NCI-H345 treated with DMSO at 0.1 percent for 48 hours (cell line): Measurements from ENCODE around the gene PAPSS2.
"Not testable (repeated sequence)": the region's sequence is repeated elsewhere in the genome, so short reads cannot be mapped to it uniquely, and the experiment has no call there.

Experiments
- DNase-seq: peaks from one replicate; lab custom pipeline; 2025; ENCODE audit not compliant: unreplicated experiment; lab: John Stamatoyannopoulos, UW

Gene PAPSS2

DNA sequence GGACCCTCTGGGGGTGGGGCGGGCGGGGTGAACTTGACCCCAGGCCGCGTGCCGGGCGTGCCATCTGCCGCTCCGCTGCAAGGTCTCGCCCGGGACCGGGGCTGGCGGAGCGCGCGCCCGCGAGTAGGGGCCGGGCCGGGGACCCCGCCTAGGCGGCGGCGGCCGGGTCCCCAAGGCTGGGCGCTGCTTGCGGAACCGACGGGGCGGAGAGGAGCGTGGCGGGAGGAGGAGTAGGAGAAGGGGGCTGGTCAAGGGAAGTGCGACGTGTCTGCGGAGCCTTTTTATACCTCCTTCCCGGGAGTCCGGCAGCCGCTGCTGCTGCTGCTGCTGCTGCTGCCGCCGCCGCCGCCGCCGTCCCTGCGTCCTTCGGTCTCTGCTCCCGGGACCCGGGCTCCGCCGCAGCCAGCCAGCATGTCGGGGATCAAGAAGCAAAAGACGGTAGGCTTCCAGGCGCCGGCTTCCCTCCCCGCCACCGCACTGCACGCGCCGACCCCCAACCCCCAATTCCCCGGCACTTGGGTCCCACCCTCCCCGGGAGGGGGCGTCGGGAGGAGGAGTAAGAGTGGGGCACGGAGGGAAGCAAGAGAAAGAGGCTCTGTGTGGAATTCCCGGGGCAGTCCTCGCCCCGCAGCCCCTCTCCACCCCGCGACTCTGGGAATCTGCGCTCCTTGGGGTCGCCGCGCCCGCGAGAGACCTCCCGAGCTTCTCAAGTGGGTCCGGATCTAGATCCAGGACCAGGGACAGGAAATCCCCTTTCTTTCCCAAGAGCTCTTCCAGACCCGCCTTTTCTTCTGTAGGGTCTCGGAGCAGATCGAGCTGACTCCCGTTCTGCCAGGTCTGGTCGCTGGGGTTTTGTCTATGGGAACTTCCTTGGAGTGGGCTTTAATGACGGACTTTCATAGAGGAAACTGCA lies at the start of gene PAPSS2:
Gene PAPSS2, plus strand, starts transcription at position 308 of the 913 bp plus-strand sequence. Its CDS starts 104 bp downstream, at position 412.
- no peak for DNase-seq

DNA sequence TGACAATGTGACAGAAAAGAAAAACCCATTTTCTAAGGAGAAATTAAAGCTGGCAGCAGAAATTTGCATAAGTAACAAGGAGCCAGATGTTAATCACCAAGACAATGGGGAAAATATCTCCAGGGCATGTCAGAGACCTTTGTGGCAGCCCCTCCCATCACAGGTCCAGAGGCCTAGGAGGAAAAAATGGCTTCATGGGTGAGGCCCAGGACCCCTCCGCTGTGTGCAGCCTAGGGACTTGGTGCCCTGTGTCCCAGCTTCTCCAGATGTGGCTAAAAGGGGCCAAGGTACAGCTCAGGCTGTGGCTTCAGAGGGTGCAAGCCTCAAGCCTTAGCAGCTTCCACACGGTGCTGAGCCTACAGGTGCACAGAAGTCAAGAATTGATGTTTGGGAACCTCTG lies 48.3 kb upstream of the PAPSS2 start:
- DNase-seq = not testable (repeated sequence)

DNA sequence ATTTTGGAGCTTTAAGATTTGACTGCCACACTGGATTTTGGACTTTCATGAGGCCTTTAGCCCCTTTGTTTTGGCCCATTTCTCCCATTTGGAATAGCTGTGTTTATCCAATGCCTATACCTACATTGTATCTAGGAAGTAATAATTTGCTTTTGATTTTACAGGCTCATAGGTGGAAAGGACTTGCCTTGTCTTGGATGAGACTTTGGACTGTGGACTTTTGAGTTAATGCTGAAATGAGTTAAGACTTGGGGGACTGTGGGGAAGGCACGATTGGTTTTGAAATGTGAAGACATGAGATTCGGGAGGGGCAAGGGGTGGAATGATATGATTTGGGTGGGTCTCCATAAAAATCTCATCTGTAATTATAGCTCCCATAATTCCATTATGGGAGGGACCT lies 47.6 kb upstream of the PAPSS2 start:
- DNase-seq = no peak

DNA sequence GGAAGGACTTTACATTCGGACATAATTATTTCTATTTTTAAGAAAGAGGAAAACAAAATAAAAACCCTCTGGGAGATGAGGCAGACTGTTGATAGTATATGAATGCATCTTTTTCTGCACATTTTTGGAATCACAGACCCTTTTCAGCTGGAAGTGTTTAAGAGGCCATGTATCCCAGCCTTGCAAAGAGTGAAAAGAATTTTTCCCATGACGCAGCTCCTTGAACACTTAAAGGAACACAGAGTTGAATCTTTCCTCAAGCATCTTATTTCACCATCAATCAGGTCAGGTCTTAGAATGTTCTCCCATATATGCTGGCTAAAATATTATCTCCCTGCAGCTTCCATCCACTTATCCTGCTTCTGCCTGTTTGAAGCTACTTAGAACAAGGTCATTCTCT lies 45.9 kb upstream of the PAPSS2 start:
- DNase-seq = no peak

DNA sequence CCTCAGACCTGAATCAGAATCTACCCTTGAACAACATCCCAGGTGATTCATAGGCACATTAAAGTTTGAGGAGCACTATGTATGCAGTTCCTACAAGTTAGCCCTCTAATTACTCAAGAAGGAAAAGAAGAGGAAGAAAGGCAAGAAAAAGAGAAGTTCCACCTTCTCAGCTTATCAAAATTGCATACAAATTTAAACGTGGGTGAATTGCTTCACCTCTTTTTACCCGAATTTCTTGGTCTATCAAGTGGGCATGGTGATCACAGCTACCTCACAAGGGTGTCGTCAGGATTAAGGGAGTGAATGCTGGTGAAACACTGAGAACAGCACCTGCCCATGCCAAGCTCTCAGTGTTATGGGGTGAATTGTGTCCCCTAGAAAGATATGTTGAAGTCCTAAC lies 43.8 kb upstream of the PAPSS2 start:
- DNase-seq = no peak

DNA sequence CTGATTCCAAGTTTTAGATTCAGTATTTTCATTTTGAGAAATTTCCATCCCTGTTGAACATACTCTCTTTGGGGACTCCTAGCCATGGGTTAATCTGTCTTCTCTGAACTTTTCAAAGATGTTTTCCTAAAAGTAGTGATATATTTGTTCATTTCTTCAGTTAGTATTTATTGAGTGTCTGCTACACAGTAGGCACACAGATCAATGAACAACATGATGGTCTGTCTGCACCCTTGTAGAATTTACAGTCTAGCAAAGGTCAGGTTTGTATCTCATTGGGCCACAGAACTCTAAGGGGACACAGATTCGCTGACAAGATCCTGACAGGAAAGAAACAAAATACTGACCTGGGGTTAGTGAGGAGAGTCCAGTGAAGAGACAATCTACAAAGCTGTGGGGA lies 42.2 kb upstream of the PAPSS2 start:
- DNase-seq = no peak

DNA sequence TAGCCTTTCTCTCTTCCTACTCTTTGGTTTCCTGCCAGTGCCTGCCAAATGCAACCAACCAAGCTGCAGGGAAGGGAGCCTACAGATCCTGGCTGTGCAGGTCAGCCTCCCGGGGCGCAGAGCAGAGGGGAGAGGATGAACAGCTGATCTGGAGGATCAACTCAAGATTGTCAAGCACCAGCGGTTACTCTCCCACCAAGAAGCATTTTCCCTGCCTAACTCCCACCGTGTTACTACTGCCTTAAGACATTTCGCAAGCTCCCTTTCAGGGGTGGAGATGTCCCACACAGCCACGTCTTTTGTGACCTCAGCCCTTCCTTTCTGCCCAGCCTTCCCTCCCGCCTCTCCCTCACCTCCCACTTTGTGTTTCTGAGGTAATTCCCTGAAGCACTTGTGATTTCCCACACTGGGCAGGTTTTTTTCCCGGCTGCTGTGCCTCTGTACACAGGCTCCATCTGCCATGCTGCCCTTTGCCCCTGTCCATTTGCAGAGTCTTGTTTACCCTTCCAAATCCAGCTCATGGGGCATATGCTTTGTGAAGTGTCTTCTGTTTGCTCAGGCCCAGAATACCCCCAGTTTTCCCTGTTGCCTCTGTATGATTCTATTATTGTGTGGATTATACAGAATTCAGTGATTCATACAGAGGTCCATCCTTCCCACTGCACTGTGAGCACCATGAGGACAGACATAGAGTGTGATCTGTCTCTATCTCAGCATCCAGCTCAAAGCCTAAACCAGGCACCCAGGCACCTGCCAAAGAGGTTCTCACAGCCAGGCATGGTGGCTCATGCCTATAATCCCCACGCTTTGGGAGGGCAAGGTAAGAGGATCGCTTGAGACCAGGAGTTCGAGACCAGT lies 40.9 kb upstream of the PAPSS2 start:
- no peak for DNase-seq

DNA sequence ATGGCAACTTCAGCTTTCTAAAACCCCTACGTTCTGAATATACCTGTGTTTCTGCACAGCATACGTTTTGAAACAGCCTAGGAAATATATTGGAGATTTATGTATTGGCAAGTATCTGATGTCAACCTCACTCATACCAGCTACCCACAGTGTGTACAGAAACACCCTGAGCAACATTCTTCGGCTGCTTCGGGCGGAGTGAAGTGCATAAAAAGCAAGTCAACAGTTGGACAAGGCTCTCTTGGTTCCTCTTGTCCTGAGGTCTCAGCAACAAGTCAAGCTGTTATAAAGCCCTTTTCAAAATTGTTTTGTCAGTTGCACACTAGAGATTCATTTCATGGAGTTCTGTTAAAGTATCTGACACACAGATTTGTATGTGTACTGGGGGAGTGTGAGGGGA lies 40.0 kb upstream of the PAPSS2 start:
- DNase-seq = no peak

DNA sequence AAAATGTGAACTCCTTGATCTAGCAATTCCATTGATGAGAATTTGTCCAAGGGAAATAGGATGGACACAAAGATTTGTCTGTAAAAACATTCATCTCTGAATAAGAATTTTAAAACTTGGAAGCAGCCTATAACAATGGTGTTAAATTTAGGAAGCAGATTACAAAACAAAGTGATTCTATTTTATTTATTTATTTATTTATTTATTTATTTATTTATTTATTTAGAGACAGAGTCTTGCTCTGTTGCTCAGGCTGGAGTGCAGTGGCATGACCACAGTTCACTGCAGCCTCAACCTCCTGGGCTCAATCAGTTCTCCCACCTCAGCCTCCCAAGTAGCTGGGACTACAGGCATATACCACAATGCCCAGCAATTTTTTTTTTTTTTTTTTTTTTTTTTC lies 38.2 kb upstream of the PAPSS2 start:
- not testable (repeated sequence) for DNase-seq

DNA sequence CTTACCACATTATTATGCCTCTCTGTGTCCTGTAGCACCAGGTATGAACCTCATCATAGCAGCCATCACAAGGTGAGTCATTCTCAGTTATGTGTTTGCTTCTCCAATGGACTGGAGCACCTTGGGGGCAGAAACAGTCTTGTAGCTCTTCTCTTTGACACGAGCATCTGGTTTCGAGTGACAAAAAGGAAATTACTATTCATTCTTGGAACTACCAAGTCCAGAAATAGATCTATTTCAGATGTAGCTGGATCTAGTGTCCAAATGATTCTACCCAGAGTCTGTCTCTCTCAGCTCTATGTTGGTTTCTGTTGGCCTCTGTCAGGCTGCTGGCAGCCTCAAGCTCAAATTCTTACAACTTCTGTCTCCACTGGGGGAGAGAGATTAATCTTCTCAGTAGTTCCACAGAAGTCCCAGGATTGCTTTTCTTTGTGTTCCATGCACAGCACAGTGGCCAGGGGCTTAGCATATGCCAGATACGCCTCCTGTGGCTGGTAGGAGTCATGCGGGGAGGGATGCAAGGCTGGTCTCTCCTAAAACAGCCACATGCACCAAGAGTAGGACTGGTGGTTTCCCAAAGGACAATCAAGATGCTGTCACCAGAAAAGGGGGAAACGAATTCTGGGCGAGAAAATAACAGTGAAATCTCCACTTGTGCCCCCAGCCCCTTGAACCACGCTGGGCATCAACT lies 37.2 kb upstream of the PAPSS2 start:
- DNase-seq = no peak

DNA sequence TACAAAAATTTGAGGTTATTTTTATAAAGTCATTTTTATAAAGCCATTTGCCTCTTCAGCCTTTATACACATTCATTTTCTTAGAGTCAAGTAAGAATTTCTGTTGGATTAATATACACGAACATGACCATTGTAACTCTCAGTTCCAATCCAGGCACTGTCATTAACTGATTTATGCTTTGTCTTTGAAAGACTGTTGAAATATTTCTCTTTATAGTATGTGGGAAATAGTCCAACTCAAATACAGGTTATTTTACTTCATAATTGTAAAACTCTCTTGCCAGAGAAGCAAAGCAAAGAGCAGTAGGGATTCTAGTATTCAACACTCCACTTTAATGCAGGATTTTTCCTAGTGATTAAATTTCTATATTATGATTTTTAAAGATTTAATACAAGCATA lies 36.5 kb upstream of the PAPSS2 start:
- DNase-seq = no peak

DNA sequence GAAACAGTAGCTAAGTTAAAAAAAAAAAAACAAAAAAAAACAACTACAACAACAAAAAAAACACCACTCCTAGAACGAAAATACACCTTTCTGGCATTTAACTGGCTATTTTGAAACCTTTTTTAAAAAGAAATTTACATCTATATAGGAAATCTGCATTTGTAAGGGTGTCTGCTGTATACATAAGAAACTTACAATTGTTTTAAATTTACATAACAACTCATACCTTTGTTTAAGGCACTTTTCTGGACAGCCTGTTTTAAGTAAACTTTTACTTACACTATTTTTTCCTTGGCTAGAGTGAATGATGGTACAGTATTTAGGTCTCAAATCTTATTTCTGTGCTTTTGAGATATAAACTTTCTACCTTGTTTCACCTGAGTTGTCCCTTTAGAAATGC lies 34.0 kb upstream of the PAPSS2 start:
- no peak for DNase-seq

DNA sequence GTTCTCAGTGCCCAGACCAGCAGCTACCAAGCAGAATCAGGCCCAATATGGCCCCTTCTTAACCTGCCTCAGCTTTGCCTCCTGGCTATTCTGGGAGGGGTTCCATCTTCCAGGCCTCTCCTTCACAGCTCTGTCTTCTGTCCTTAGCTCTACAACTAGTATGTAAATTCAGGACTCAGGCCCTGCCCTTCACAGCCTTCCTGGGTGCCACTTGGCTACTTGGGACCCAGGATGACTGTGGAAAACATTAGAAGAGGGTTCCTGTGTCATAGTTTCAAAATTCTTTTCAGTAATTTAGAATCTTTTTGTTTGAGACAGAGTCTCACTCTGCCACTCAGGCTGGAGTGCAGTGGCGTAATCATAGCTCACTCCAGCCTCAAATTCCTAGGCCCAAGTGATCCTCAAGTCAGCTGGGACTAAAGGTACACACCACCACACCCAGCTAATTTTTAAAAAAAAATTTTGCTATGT lies 33.2 kb upstream of the PAPSS2 start:
- DNase-seq = no peak

DNA sequence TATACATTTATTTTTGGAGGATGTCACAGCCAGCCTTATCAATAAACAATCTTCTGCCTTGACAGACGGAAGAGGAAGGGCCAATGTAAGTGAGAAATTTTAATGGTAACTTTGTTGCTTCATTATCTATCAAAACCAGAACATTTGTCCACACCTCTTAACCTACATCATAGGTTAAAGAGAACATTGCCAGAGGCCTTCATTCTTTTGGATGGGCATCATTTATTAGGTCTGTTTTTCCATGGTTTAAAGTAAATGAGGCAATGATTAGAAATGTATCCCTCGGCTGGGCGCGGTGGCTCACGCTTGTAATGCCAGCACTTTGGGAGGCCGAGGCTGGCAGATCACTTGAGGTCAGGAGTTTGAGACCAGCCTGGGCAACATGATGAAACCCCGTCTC lies 29.5 kb upstream of the PAPSS2 start:
- no peak for DNase-seq

DNA sequence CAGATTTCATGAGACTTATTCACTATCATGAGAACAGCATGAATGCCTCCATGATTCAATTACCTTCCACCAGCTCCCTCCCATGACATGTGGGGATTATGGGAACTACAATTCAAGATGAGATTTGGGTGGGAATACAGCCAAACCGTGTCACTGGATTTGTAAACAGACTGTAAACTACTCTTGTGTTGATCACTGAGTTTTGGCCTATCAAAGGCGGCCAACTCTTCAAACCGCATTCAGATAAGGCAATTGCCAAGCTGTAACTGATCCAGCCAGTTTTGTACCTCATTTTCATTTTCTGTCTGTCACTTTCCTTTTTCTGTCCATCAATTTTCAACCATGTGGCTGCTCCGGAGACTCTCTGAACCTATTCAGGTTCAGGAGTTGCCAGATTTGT lies 27.2 kb upstream of the PAPSS2 start:
- DNase-seq = no peak

DNA sequence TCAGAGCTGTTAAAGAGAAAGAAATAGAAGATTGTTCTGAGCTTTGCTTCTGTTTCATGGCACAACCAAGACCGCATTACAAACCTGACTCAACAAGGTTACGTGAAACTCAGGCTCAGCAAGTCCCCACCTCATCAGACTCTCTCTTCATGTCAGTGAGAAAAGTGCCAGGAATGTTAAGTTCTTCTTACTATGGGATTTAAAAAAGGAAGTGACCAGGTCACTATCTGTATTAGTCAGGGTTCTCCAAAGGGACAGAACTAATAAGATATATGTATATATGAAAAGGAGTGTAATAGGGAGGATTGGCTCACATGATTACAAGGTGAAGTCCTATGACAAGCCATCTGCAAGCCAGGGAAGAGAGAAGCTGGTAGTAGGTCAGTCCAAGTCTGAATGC lies 25.4 kb upstream of the PAPSS2 start:
- DNase-seq = no peak

DNA sequence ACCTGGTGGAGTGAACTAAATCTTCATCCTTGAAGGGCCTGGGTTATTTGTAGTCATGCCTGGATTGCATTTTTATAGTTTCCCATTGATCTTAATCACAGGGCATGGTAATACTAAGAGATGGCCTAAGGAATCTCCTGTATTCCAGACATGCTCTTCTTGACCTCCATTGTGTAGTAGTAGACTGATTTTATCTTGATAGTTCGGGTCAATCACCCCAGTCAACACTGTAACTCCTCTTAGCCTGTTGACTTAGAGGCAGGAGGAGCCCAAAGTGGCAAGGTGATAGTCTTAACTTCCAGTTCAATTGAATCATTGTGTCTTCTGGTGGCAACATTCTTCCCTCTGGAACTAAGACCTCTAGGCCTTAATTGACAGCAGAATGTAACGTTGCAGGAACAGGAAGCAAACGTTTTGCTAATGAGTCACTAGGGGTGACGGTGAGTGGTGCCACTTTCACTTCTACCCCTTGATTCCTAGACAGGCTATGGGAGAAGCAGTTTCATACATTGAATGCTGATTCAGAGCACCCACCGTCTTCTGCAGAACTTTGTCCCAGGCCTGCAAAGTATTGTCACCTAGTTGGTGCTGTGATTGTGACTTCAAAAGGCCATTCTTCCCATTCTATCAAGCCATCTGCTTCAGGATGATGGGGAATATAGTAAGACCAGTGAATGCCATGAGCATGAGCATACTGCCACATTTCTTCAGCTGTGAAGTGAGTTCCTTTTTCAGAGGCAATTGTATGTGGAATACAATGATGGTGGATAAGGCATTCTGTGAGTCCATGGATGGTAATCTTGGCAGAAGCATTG lies 24.0 kb upstream of the PAPSS2 start:
- DNase-seq = no peak

DNA sequence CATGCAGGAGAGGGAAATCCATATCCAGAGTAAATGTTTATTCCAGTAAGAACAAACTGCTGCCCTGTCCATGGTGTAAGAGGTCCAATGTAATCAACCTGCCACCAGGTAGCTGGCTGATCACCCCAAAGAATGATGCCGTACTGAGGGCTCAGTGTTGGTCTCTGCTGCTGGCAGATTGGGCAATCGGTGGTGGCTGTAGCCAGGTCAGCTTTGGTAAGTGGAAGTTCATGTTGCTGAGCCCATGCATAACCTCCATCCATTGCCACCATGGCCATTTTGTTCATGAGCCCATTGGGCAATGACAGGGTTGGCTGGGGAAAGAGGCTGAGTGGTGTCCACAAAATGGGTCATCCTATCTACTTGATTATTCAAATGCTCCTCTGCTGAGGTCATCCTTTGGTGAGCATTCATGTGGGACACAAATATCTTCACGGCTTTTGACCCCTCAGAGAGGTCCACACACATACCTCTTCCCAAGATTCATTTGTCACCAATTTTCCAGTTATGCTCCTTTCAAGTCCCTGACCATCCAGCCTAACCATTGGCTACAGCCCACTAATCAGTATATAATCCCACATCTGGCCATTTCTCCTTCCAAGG lies 23.3 kb upstream of the PAPSS2 start:
- DNase-seq = no peak

DNA sequence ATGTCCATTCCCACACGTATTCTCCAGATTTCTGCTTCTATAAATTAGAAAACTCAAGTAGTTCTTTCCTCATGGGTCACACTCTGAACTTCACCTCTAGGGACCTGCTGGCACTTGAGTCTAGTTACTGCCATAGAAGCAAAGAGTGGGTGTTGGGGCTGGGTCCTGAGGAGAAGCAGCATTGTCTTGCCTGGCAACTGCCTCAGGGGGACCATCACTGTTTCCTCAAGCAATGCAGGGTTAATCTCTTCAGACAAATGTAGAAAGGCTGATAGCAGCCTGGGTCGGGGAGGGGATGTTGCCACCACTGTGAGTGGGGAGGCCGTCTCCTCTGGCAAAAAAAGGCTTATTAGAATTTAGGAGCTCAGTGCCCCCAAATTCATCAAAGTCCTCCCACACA lies 20.2 kb upstream of the PAPSS2 start:
- DNase-seq = no peak

DNA sequence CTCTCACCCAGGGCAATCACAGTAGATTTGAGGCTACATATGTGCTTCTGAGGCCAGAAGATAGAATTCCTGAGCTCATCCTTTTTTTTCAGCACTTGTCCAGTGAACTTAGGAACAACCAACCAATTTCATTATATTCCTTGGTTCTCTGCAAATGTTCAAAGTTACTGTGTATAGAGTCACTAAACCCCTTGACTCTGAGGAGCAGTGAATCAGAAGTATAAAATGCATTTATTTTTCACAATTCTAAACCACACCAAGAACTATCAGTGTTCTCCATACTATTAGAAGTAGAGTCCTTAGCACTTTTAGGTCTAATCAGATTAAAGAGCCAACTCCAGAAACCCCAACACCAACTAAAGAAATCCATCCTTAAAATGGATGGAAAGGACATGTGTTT lies 19.6 kb upstream of the PAPSS2 start:
- DNase-seq = no peak
